Activated CD4-positive, alpha-beta T cell treated with anti-CD3 and anti-CD28 coated beads, Interleukin-2, amount 50 U/mL, for 1 hour (primary cell): ENCODE measurements around the gene LSS.
"Not testable (repeated sequence)": the region's sequence is repeated elsewhere in the genome, so short reads cannot be mapped to it uniquely, and the experiment has no call there.

Source experiments
- DNase-seq: peaks from one replicate; pipeline ENCODE4 v3.0.0-alpha.2; 2020

LSS gene

GRCh38 chr21:46245213-46245915, 16.8 kb upstream of the LSS start:
- no peak for DNase-seq

- no peak for DNase-seq
Observed at GRCh38 chr21:46244602-46245001, 16.0 kb upstream of the LSS start.

- no peak for DNase-seq
Observed at GRCh38 chr21:46243960-46244361, 15.4 kb upstream of the LSS start.

DNA sequence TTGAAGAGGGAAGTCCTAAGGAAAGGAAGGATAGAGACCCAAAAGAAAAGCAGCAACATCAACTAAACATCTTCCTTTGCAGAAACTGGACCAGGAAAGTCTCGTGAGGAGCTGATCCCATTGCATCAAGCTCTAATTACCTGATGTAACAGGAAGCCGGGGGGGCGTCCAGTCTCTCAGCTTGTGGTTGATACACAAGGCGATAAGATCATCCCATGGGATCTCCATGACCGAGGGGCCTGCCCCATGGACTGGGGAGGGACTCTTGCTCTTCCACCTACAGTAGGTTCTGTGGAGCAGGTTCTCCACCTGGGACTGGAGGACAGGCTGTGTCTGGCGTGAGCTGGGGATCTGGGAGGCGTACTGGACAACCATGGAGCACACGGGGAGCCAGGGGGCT, 14.8 kb upstream of the LSS start:
- DNase-seq = no peak

DNA sequence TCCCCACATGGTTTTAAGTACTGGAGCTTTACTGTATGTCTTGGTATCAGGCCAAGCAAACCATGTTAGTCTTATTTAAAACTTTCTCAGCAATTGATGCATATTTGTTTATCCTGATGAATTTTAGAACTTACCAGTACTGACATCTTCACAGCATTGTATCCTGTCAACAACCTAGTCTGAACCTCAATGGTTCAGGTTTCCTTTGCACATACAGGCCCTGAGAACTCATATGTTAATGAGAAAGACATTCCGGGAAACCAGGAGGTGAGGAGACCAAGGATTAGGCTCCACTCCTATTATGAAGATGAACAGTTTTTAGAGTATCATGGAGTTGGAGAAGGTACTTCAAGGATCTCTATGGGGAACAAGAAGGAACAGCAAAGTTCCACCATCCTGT, 13.0 kb upstream of the LSS start:
- DNase-seq = not testable (repeated sequence)

DNA sequence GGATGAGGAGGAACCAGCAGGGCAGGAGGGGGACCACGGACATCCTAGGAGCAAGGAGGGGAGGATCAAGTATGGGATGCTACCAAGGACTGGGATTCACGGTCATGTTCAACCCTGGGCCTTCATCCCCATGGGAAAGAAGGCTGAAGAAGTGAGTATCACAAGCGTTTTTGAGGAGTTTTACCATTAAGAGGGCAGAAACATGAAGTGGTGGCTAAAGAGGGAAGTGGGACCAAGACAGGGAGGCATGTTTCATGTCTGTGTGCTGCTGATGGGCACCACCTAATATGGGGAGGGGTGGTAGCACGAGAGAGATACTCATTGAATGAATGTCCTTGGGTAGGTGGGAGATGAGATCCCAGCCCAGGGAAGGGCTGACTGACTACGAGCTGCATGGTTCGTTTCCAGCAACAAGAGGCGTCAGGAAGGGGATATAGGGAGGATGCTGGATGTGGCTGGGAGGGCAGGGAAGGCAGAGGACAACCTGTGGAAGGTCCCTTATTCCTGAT, 11.3 kb upstream of the LSS start:
- no peak for DNase-seq

GRCh38 chr21:46237474-46237873, 8.9 kb upstream of the LSS start:
- no peak for DNase-seq

GRCh38 chr21:46234436-46234950, 5.9 kb upstream of the LSS start:
- DNase-seq = no peak

- DNase-seq = no peak
Observed at GRCh38 chr21:46229923-46230260, 1.3 kb upstream of the LSS start.

DNA sequence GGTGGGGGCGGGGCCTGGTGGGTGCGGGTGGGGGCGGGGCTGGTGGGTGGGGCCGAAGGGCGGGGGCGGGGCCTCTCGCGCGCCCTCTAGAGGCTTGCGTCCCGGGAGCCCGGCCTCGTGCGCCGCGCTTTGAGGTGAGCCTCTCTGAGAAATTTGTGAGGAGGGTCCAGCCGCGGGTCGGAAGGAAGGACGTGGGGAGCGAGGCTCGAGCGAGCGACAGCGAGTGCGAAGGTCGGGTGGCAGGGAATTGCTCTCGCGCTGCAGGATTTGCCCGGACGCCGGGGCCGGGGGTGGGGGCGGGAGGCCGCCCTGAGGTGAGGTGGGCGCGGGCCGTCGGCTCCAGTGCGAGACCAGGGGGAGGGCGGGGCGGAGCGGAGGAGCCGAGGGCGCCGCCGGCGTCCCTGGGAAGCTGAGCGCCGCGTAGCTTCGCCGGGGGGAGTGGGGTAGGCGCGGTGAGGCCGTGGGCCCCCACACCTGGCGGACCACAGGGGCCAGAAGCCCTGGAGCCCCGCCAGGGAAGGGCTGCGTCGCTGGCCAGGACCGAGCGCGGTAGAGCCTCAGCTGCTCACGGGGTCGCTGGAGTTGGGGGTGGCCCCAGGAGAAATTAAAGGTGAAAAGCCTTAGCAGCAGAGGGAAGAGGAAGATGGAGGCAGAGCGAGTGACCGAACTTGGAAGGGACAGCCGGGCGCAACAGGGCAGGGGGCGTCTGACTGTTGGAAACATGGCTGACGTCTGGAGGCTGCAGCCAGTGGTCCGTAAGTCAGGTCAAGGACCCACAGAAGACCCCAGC, 754 bp upstream of the LSS start:
- no peak for DNase-seq

- no peak for DNase-seq
Observed at GRCh38 chr21:46227811-46228344, 696 bp downstream of the LSS start.

DNA sequence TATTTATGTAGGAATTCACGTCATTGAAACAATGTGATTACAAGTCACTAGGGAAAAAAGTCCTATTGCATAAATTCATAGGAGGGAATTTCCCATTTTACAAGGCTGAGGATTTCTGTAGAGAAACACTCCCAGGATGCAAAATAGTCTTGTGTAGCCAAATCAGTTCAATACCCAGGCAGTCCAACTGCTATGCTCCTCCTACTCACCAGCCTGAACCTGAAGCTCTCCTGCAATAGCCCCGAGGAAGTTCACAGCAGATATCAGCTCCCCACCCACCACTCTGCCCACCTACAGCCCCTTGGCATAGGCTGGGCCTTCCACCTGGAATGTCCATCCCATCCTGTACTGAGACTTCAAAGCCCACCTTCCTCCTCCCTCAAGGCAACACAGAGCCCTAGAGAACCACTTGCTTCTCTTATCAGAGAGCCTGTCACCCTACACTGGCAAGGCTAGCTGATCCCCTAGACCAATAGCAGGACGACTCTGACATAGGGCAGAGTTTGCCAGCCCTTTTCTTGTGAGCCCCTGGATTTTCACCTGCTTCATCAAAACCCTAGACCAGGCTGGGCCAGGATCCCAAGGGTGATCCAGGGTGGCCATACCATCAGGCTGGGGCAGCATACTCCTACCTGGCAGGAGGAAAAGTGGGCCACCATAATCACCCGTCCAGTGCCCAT, 1.5 kb downstream of the LSS start:
- DNase-seq = no peak

- DNase-seq = no peak
Observed at GRCh38 chr21:46226146-46226545, 2.4 kb downstream of the LSS start.

- DNase-seq = not testable (repeated sequence)
Observed at GRCh38 chr21:46223661-46224060, 4.9 kb downstream of the LSS start.

DNA sequence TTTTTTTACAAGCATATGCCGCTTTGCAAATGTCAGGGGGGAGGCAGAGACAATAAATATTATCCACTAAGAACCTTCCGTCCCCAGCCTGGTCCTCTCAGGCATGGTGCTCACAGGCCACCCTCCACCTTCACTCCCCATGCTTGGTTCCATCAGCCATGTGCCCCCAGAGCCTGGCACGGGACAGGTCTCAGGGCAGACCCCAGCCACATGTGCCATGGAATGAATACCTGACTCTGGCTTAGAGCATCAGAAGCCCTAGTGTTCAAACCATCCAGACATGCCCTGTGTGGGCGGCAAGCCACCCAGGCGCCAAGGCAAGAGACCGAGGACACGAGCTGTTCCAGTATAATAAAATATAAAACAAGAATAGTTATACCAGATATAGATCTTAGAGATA, 5.4 kb downstream of the LSS start:
- DNase-seq = no peak

- no peak for DNase-seq
Observed at GRCh38 chr21:46222436-46223116, 6.0 kb downstream of the LSS start.

- DNase-seq = no peak
Observed at GRCh38 chr21:46221664-46222435, 6.7 kb downstream of the LSS start.

GRCh38 chr21:46220847-46221246, 7.7 kb downstream of the LSS start:
- DNase-seq = no peak

DNA sequence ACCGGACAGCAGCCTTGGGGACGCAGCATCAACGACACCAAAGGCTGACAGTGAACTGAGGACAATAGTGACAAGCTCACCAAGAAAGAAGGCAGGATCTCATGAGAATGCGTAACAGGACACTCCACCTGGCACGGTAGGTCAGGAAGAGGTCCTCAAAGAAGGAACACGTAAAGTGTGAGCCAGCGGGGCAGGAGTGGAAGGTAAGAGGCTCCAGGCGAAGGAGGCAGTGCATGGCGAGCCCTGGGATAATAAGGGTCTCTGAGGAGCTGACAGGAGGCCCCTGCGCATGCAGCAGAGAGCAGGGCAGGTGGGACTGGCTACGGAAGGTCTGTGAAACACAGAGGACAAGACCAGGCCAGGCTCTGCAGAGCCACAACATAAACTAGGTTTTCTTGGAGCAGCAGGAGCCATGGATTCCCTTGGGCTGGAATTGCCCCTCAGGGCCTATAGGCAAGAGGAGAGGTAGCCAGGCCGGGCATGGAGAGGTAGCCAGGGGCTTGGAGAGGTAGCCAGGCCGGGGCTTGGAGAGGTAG, 8.2 kb downstream of the LSS start:
- no peak for DNase-seq

- DNase-seq = no peak
Observed at GRCh38 chr21:46219591-46220239, 8.9 kb downstream of the LSS start.
